ENCODE data around the gene SEC14L3.

SEC14L3 gene

GRCh38 chr22:30447656-30448055, 24.2 kb downstream of the SEC14L3 start:
- Histone ChIP-seq H3K27ac (ENCODE audit: insufficient read depth, low read depth, low read length, poor library complexity, severe bottlenecking) (no peak overlapping the region), H3K9me3 (ENCODE audit: control insufficient read depth, low read length) (no peaks in the 10 kb centered on the region), H3K27me3 (ENCODE audit: control insufficient read depth, insufficient read depth, low read length, poor library complexity, severe bottlenecking) (no peaks in the 10 kb centered on the region), H3K4me3 (ENCODE audit: insufficient read depth, low read depth, low read length) (no peak overlapping the region), H3K4me1 (ENCODE audit: control insufficient read depth, insufficient read depth, low read length) (no peaks in the 10 kb centered on the region), H3K36me3 (ENCODE audit: control insufficient read depth, insufficient read depth, low read length) (no peaks in the 10 kb centered on the region)
- WGBS, 2 experiments: 91 to 96% methylated on average over 3 of the region's 3 CpGs

- no peaks in the 10 kb centered on the region for H3K9me3 ChIP-seq (ENCODE audit: control insufficient read depth, low read length)
- H3K4me1 ChIP-seq (ENCODE audit: control insufficient read depth, insufficient read depth, low read length): no peaks in the 10 kb centered on the region
- no peaks in the 10 kb centered on the region for H3K27me3 ChIP-seq (ENCODE audit: control insufficient read depth, insufficient read depth, low read length, poor library complexity, severe bottlenecking)
- no peak overlapping the region for H3K27ac ChIP-seq (ENCODE audit: insufficient read depth, low read depth, low read length, poor library complexity, severe bottlenecking)
- 64 to 80% methylated on average over 4 to 5 of the region's 5 CpGs for WGBS, 2 experiments
- no peaks in the 10 kb centered on the region for H3K36me3 ChIP-seq (ENCODE audit: control insufficient read depth, insufficient read depth, low read length)
- H3K4me3 ChIP-seq (ENCODE audit: insufficient read depth, low read depth, low read length): no peak overlapping the region
Measured at GRCh38 chr22:30445438-30446145, 26.2 kb downstream of the SEC14L3 start.

- 29% methylated on average over 11 of the region's 11 CpGs for WGBS, 2 experiments
- H3K4me3 ChIP-seq (ENCODE audit: insufficient read depth, low read depth, low read length): no peak overlapping the region
Measured at GRCh38 chr22:30444632-30445437, 27.0 kb downstream of the SEC14L3 start.

GRCh38 chr22:30441088-30441487, 30.7 kb downstream of the SEC14L3 start:
- Histone ChIP-seq H3K27ac (ENCODE audit: insufficient read depth, low read depth, low read length, poor library complexity, severe bottlenecking) (no peak overlapping the region), H3K4me1 (ENCODE audit: control insufficient read depth, insufficient read depth, low read length) (no peaks in the 10 kb centered on the region), H3K36me3 (ENCODE audit: control insufficient read depth, insufficient read depth, low read length) (no peaks in the 10 kb centered on the region), H3K4me3 (ENCODE audit: insufficient read depth, low read depth, low read length) (no peak overlapping the region), H3K9me3 (ENCODE audit: control insufficient read depth, low read length) (no peaks in the 10 kb centered on the region), H3K27me3 (ENCODE audit: control insufficient read depth, insufficient read depth, low read length, poor library complexity, severe bottlenecking) (no peaks in the 10 kb centered on the region)
- 85 to 90% methylated on average over 9 of the region's 9 CpGs for WGBS, 2 experiments

More at GRCh38 chr22:30444632-30445437, 27.0 kb downstream of the SEC14L3 start:
- no peaks in the 10 kb centered on the region for H3K9me3 ChIP-seq (ENCODE audit: control insufficient read depth, low read length)
- H3K27ac ChIP-seq (ENCODE audit: insufficient read depth, low read depth, low read length, poor library complexity, severe bottlenecking): no peak overlapping the region
- no peaks in the 10 kb centered on the region for H3K27me3 ChIP-seq (ENCODE audit: control insufficient read depth, insufficient read depth, low read length, poor library complexity, severe bottlenecking)
- H3K36me3 ChIP-seq (ENCODE audit: control insufficient read depth, insufficient read depth, low read length): no peaks in the 10 kb centered on the region
- no peaks in the 10 kb centered on the region for H3K4me1 ChIP-seq (ENCODE audit: control insufficient read depth, insufficient read depth, low read length)

- H3K9me3 ChIP-seq (ENCODE audit: control insufficient read depth, low read length): no peaks in the 10 kb centered on the region
- 94 to 95% methylated on average over 11 of the region's 11 CpGs for WGBS, 2 experiments
Measured at GRCh38 chr22:30439836-30440235, 32.0 kb downstream of the SEC14L3 start.

GRCh38 chr22:30439226-30439625, 32.6 kb downstream of the SEC14L3 start:
- no peaks in the 10 kb centered on the region for H3K9me3 ChIP-seq (ENCODE audit: control insufficient read depth, low read length)
- H3K4me1 ChIP-seq (ENCODE audit: control insufficient read depth, insufficient read depth, low read length): no peaks in the 10 kb centered on the region
- 90 to 95% methylated on average over 4 of the region's 4 CpGs for WGBS, 2 experiments
- H3K36me3 ChIP-seq (ENCODE audit: control insufficient read depth, insufficient read depth, low read length): no peaks in the 10 kb centered on the region
- no peak overlapping the region for H3K27ac ChIP-seq (ENCODE audit: insufficient read depth, low read depth, low read length, poor library complexity, severe bottlenecking)
- no peaks in the 10 kb centered on the region for H3K27me3 ChIP-seq (ENCODE audit: control insufficient read depth, insufficient read depth, low read length, poor library complexity, severe bottlenecking)
- H3K4me3 ChIP-seq (ENCODE audit: insufficient read depth, low read depth, low read length): no peak overlapping the region

More at GRCh38 chr22:30439836-30440235, 32.0 kb downstream of the SEC14L3 start:
- H3K27me3 ChIP-seq (ENCODE audit: control insufficient read depth, insufficient read depth, low read length, poor library complexity, severe bottlenecking): no peaks in the 10 kb centered on the region
- no peak overlapping the region for H3K4me3 ChIP-seq (ENCODE audit: insufficient read depth, low read depth, low read length)
- H3K36me3 ChIP-seq (ENCODE audit: control insufficient read depth, insufficient read depth, low read length): no peaks in the 10 kb centered on the region
- no peaks in the 10 kb centered on the region for H3K4me1 ChIP-seq (ENCODE audit: control insufficient read depth, insufficient read depth, low read length)
- H3K27ac ChIP-seq (ENCODE audit: insufficient read depth, low read depth, low read length, poor library complexity, severe bottlenecking): no peak overlapping the region

- Histone ChIP-seq H3K9me3 (ENCODE audit: control insufficient read depth, low read length) (no peaks in the 10 kb centered on the region), H3K4me1 (ENCODE audit: control insufficient read depth, insufficient read depth, low read length) (no peaks in the 10 kb centered on the region), H3K4me3 (ENCODE audit: insufficient read depth, low read depth, low read length) (no peak overlapping the region), H3K36me3 (ENCODE audit: control insufficient read depth, insufficient read depth, low read length) (no peaks in the 10 kb centered on the region), H3K27ac (ENCODE audit: insufficient read depth, low read depth, low read length, poor library complexity, severe bottlenecking) (no peak overlapping the region), H3K27me3 (ENCODE audit: control insufficient read depth, insufficient read depth, low read length, poor library complexity, severe bottlenecking) (no peaks in the 10 kb centered on the region)
- 76 to 79% methylated on average over 3 of the region's 3 CpGs for WGBS, 2 experiments
Measured at GRCh38 chr22:30438559-30438958, 33.3 kb downstream of the SEC14L3 start.

- Histone ChIP-seq H3K9me3 (ENCODE audit: control insufficient read depth, low read length) (no peaks in the 10 kb centered on the region), H3K4me1 (ENCODE audit: control insufficient read depth, insufficient read depth, low read length) (no peaks in the 10 kb centered on the region), H3K27ac (ENCODE audit: insufficient read depth, low read depth, low read length, poor library complexity, severe bottlenecking) (no peak overlapping the region), H3K4me3 (ENCODE audit: insufficient read depth, low read depth, low read length) (no peak overlapping the region), H3K27me3 (ENCODE audit: control insufficient read depth, insufficient read depth, low read length, poor library complexity, severe bottlenecking) (no peaks in the 10 kb centered on the region), H3K36me3 (ENCODE audit: control insufficient read depth, insufficient read depth, low read length) (no peaks in the 10 kb centered on the region)
- 87 to 88% methylated on average over 2 of the region's 2 CpGs for WGBS, 2 experiments
Measured at GRCh38 chr22:30436196-30436595, 35.6 kb downstream of the SEC14L3 start.

GRCh38 chr22:30435674-30436126, 36.1 kb downstream of the SEC14L3 start:
- WGBS, 2 experiments: 84 to 87% methylated on average over 6 of the region's 6 CpGs
- H3K9me3 ChIP-seq (ENCODE audit: control insufficient read depth, low read length): no peaks in the 10 kb centered on the region
- H3K4me3 ChIP-seq (ENCODE audit: insufficient read depth, low read depth, low read length): no peak overlapping the region
- no peaks in the 10 kb centered on the region for H3K4me1 ChIP-seq (ENCODE audit: control insufficient read depth, insufficient read depth, low read length)
- H3K27me3 ChIP-seq (ENCODE audit: control insufficient read depth, insufficient read depth, low read length, poor library complexity, severe bottlenecking): no peaks in the 10 kb centered on the region
- no peak overlapping the region for H3K27ac ChIP-seq (ENCODE audit: insufficient read depth, low read depth, low read length, poor library complexity, severe bottlenecking)
- no peaks in the 10 kb centered on the region for H3K36me3 ChIP-seq (ENCODE audit: control insufficient read depth, insufficient read depth, low read length)

- H3K27me3 ChIP-seq (ENCODE audit: control insufficient read depth, insufficient read depth, low read length, poor library complexity, severe bottlenecking): no peaks in the 10 kb centered on the region
- 70 to 74% methylated on average over 1 of the region's 1 CpG for WGBS, 2 experiments
Measured at GRCh38 chr22:30434843-30435242, 37.0 kb downstream of the SEC14L3 start.

More at GRCh38 chr22:30434843-30435242, 37.0 kb downstream of the SEC14L3 start:
- Histone ChIP-seq H3K9me3 (ENCODE audit: control insufficient read depth, low read length) (no peaks in the 10 kb centered on the region), H3K36me3 (ENCODE audit: control insufficient read depth, insufficient read depth, low read length) (no peaks in the 10 kb centered on the region), H3K27ac (ENCODE audit: insufficient read depth, low read depth, low read length, poor library complexity, severe bottlenecking) (no peak overlapping the region), H3K4me3 (ENCODE audit: insufficient read depth, low read depth, low read length) (no peak overlapping the region), H3K4me1 (ENCODE audit: control insufficient read depth, insufficient read depth, low read length) (no peaks in the 10 kb centered on the region)
